HG03139 (cell line): ENCODE measurements around the gene NEK8.
"Not testable (repeated sequence)": the region's sequence is repeated elsewhere in the genome, so short reads cannot be mapped to it uniquely, and the experiment has no call there.

Source experiments
- ATAC-seq: cut with Tn5 transposase; IDR thresholded peaks from one replicate; pipeline ENCODE4 v1.9.1; 2021; ENCODE audit not compliant: unreplicated experiment

The NEK8 gene

GRCh38 chr17:28725166-28725659 is 3.4 kb upstream of the NEK8 start:
- no peak for ATAC-seq

GRCh38 chr17:28725660-28726225 is 2.8 kb upstream of the NEK8 start:
- ATAC-seq: no peak

DNA sequence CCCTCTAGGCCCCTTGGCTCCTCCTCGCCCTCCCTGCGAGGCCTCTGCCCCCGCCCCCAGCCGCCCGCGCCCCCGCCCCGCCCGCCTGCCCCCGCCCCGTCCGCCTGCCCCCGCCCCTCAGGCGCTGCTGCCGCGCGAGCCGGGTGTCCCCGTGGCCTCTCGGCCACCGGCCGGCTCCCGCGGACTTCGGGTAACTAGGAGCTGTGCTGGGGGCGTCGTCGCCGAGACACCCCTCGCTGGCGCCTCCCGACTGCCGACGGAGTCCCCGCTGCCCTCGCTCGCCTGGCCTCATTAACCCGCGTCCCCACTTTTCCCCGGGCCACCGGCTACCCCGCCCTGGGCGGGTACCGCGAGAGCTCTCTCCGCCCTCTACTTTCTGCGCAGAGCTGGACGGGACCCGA is 2.4 kb upstream of the NEK8 start, which contains the start of gene TLCD1:
Gene TLCD1 (minus strand): TSS at position 8 of the 401 bp plus-strand sequence. CDS start 136 bp downstream, outside the sequence.
- ATAC-seq: no peak

DNA sequence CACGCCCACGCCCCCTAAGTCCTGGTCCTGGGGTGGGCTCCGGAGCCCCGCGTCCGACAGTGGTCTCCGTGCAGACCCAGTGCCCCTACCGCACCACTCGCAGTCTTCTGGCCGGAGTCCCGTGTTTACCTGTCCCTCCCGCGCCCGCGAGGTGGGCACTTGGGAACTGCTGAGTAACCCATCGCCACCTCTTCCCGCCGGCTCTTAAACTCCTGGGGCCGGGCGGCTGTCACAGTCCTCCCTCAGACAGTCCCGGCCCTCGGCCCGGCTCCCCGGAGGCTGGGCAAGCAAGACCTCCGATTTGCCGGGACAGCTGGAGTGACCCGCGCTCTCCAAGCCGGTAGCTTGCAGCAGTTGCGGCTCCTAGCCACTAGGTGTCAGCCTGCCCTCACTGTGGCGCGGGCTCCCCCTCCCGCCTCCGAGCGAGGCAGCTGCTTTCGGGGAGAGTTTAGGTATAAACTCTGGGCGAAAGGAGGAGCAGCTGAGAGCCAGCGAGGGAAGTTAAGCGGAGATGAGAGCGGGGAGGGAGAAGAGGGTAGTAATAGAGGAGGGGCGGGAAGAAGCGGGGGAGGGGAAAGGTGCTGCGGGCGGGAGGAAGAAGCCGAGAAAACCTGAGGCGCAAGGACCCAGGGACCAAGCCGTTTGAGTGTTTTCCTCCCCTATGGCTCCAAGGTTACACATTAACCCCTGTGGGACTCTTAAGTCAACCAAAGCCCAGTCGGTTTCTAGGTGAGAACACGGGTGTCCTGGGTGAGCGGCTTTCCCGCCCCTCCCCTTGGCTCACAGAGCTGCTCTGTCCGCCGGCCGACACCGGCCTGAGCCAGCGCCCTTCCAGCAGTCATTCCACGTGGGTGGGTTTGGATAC is 1.7 kb upstream of the NEK8 start:
- peak; percentile 31 for ATAC-seq

DNA sequence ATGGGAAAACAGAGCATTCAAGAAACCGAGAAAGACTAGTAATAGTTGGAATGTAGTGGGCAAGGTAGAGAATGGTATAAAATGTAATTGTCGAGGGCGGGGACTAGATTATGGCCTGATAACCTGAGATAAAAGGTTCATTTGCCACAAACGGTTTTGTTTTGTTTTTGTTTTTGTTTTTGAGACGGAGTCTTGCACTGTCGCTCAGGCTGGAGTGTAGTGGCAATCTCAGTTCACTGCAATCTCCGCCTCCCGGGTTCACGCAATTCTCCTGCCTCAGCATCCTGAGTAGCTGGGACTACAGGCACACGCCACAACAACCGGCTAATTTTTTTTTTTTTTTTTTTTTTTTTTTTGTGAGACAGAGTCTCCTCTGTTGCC is 1.4 kb downstream of the NEK8 start:
- no peak for ATAC-seq

- ATAC-seq: no peak
These were observed 4.8 kb downstream of the NEK8 start for GRCh38 chr17:28733346-28733745.

DNA sequence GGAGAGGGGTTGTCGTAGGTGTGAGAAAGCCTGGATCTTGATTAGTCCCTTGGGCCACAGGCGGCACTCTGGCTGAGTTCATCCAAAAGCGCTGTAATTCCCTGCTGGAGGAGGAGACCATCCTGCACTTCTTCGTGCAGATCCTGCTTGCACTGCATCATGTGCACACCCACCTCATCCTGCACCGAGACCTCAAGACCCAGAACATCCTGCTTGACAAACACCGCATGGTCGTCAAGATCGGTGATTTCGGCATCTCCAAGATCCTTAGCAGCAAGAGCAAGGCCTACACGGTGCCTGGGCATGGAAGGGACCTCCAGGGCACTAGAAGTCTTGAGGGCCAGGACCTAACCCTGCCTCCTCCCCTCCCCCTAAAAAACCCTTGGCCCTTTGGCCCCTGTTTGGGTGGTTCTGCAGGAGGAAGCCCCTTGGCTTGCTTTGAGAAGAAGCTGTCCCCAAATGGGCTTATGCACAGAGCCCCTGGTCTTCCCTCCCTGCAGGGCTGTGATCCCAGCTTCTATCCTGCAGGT is 6.2 kb downstream of the NEK8 start:
- no peak for ATAC-seq

DNA sequence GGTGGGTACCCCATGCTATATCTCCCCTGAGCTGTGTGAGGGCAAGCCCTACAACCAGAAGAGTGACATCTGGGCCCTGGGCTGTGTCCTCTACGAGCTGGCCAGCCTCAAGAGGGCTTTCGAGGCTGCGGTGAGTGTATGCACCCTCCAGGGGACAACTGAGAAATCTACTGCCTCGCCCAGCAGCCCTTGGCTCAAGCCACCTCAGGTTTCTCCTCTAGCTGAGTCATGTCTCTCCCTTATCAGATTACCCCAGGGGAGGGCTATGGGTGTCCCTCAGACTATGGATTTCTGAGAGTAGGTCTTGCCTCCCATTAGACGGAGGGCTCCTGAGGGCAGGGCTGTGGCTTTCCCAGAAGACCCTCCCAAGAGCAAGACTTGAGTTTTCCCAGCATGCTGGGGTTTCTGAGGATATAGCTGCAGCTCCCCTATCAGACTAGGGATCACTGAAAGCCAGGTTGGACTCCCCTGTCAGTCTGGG is 6.7 kb downstream of the NEK8 start:
- no peak for ATAC-seq

- not testable (repeated sequence) for ATAC-seq
These were observed 7.6 kb downstream of the NEK8 start for GRCh38 chr17:28735913-28736769.

- ATAC-seq: no peak
These were observed 8.7 kb downstream of the NEK8 start for GRCh38 chr17:28737316-28737715.

DNA sequence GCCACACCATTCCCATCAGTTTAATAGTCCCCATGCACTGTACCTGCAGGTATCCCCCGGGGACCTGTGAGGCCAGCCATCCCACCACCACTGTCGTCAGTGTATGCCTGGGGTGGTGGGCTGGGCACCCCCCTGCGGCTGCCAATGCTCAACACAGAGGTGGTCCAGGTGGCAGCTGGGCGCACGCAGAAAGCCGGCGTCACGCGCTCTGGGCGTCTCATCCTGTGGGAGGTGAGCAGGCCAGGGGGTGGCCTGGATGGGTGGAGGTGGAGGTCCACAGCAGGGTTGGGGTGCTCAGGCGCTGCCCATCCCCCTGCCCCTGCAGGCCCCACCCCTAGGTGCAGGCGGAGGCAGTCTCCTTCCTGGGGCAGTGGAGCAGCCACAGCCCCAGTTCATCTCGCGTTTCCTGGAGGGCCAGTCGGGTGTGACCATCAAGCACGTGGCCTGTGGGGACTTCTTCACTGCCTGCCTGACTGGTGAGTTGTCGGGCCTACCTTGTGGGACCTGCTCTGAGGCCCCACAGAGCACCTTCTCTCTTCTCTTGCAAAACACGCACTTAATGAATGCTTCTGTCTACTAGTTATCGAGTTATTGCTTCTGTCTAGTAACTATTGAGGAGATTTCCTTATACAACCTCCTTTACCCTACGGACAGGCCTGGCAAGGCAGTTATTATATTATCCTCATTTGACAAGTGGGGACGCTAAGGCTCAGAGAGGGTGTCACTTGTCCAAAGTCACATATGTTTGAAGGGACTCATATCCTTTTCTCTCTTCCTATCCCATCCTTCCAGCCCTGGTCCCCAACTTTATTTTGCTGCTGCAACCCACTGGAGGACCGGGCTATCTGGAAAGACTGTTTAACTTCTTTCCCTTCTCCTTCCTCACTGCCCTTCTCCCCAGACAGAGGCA is 9.4 kb downstream of the NEK8 start:
- ATAC-seq: peak; percentile 55

DNA sequence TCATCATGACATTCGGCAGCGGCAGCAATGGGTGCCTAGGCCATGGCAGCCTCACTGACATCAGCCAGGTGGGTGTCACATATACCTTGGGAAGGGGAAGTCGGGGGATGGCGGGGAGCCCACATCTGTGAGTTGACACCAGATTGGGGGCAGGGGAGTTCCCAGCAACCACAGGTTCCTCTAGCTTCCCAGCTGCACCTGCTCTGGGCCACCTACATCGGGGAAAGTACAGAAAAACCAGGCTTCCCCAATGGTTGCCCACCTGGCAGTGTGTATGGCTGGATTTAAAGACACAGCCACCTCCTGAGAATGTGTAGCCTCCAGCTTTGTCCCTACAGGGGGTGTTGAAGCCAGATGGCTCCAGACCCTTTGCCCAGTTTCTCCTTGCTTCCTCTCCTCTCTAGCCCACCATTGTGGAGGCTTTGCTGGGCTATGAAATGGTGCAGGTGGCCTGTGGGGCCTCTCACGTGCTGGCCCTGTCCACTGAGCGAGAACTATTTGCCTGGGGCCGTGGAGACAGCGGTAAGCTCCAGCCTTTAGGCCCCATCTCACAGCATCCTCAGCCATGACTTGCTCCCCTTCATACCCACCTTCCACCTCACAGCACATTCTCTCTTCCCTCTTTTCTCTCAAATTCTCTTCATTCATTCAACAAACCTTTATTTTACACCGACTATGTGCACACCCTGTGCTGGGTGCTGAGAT is 10.2 kb downstream of the NEK8 start:
- no peak for ATAC-seq

DNA sequence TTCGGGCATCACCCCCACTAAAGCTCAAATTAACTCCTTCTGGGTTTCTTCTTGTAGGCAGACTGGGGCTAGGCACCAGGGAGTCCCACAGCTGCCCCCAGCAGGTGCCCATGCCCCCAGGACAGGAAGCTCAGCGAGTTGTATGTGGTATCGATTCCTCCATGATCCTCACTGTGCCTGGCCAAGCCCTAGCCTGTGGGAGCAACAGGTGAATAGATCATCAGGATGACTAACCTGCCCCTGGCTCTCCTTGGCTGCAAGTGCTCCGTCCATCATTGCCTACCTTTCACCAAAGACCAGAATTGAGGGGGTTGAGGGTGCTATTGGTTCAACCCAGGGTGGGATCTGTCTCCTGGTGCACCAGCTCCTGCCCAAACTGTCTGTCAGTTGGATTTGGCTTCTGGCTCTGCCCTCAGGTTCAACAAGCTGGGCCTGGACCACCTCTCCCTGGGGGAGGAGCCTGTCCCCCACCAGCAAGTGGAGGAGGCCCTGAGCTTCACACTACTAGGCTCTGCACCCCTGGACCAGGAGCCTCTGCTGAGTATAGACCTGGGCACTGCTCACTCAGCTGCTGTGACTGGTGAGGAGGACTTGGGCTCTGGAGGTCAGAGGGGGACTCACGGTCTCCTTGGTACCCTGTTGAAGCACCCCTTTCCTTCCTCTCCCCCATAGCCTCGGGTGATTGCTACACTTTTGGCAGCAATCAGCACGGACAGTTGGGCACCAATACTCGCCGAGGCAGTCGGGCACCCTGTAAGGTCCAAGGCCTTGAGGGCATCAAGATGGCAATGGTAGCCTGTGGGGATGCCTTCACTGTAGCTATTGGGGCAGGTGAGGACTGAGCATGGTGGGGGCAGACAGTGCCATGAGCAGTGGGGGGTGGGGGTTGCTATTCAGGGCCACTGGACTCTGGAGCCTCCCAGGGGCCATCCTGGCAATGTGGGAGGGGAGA is 12.1 kb downstream of the NEK8 start:
- no peak for ATAC-seq

DNA sequence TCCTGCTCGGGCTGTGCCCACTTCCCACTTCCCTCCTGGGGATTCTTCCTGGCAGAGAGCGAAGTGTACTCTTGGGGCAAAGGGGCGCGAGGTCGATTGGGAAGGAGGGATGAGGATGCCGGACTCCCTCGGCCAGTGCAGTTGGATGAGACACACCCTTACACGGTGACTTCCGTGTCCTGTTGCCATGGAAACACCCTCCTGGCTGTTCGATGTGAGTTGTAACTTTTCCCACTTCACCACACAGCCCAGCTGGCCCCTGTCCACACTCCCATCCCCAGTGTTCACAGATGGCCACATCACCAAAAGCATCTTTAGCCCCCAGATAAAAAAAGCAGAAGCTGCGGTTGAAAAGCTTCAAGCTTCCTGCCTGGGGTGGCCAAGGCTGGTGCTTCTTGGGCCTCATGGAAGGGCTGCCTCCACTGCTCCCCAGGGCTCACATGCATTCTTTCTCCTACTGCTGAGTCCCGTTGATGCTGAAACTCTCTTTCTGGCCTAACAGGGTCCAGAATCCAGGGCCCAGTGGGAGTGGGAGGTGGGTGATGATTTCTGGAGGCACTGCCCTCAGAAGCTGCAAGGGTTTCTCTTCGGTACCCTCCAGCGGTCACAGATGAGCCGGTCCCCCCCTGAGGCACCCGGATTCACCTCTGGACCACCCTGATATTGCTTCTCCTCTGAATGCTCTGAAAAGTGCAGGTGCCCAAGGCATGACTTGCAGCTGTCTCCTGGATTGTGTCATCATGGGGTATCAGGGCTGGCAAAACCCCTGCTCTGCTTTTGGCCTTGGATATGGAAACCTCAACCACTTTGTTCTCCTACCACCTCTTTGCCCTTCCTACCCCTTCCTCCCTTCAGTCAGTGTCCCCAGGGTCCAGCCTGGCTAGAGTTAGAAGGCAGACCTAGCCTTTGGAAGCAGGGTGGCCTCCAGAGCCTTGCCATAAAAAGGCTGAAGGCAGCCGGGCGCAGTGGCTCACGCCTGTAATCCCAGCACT is 13.1 kb downstream of the NEK8 start:
- ATAC-seq: no peak

GRCh38 chr17:28743243-28744103 is 14.9 kb downstream of the NEK8 start, which contains the start of gene TRAF4:
TRAF4 (plus strand) TSS chr17:28744011; CDS start chr17:28744113, 102 bp downstream.
- ATAC-seq: peak; percentile 51
